GM21528 (cell line): ENCODE results near the gene ALKBH5.

Experiments
- ATAC-seq: cut with Tn5 transposase; IDR thresholded peaks from one replicate; pipeline ENCODE4 v1.9.1; 2021; ENCODE audit warnings: mild to moderate bottlenecking, moderate library complexity; ENCODE audit not compliant: unreplicated experiment, low FRiP score

ALKBH5 gene

GRCh38 chr17:18183334-18184142 lies at the start of gene ALKBH5:
TSS of gene ALKBH5 (plus strand) at chr17:18183828. CDS start at chr17:18184244, 416 bp downstream.
- ATAC-seq: peak; percentile 84

- ATAC-seq: no peak
These were observed 47.3 kb upstream of the ALKBH5 start for GRCh38 chr17:18136357-18136756.

GRCh38 chr17:18138065-18138749 lies 45.4 kb upstream of the ALKBH5 start:
- no peak for ATAC-seq

DNA sequence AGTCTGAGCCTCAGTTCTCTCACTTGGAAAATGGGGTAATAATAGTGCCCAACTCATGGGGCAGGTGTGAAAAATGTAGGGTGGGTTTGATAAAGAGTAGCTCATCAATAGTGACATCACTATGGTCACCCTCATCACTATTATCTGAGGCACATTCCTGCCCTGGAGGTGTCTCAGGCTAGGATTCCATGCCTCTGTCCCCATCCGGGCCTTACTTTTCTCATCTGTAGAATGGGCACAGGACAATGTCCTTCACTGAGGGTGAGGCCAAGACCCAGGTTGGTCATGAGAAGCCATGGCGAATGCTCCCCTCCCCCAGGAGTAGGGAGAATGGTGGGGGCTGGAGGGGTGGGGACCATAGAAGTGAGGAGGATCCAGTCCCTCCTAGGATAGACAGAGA lies 44.5 kb upstream of the ALKBH5 start:
- no peak for ATAC-seq

GRCh38 chr17:18139498-18139897 lies 44.1 kb upstream of the ALKBH5 start:
- ATAC-seq: no peak

GRCh38 chr17:18139949-18140348 lies 43.7 kb upstream of the ALKBH5 start:
- no peak for ATAC-seq

GRCh38 chr17:18140648-18141047 lies 43.0 kb upstream of the ALKBH5 start:
- ATAC-seq: no peak

GRCh38 chr17:18141210-18141803 lies 42.3 kb upstream of the ALKBH5 start:
- ATAC-seq: no peak

DNA sequence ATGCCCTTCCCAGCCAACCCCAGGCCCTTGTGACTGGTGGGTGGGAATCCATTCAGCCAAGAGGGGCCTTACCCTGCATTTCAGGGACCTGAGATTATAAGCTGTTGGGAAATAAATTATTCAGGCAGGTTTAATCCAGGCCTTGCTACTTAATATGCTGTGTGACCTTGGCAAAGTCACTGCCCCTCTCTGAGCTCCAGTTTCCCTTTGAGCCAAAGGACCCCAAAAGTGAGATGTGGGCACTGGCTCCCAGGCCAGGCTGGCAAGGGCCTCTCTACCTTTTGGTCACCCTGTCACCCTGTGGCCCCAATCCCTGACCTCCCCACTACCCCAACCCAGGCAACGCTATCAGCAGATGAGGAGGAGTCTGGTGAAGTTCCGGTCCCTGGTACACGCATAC lies 41.2 kb upstream of the ALKBH5 start:
- no peak for ATAC-seq

GRCh38 chr17:18143044-18143936 lies 40.3 kb upstream of the ALKBH5 start:
- ATAC-seq: no peak

DNA sequence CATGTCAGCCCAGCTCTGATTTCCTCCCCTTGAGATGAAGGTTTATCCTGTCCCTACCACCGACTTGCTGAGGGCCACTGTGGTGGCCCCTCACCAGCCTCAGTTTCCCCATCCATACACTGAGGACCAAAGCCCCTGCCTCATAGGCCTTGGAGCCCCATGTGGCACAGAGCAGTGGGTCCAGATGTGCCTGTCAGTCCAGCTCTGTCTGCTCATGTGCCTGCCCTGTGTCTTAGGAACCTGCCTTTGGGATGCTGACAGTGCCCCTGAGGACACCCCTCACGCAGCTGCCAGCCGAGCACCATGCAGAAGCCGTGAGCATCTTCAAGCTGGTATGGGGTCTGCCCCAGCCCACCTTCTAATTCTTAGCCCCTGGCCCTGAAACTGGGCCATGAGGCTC lies 39.4 kb upstream of the ALKBH5 start:
- ATAC-seq: no peak

DNA sequence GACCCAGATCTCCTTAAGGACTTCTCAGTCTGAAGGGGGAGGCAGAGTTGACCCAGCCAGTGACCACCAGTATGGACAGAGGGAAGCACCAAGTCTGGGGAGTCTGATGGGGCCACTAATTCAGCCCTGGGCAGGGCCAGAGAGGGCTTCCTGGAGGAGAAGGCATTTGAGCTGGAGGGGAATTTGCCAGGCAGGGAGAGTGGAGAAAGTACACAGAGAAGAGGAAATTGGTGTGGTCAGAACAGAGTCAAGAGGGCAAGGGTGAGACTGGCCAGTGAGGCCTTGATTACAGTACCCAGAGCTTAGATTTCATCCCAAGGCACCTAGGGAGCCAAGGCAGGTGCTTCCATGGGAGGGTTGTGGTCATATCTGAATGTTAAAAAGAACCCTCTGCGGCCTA lies 38.8 kb upstream of the ALKBH5 start:
- no peak for ATAC-seq

GRCh38 chr17:18145811-18146210 lies 37.8 kb upstream of the ALKBH5 start:
- ATAC-seq: no peak

DNA sequence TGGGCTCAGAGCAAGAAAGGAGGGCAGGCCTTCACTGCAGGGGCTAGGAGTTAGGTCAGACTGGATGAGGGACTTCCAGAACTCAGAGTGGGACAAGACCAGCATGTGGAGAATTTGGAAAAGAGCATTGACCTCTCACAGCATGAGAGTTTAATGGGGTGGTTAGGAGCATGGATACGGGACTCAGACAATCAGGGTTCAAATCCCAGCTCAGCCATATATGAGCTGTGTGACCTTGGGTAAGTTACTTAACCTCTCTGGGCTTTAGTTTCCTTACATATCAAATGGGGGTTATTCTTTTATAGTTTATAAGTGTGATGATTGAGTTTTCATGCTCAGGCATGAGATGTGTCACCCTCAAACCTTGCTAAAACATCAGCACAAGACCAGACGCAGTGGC lies 37.4 kb upstream of the ALKBH5 start:
- ATAC-seq: no peak

GRCh38 chr17:18146980-18147379 lies 36.6 kb upstream of the ALKBH5 start:
- no peak for ATAC-seq

DNA sequence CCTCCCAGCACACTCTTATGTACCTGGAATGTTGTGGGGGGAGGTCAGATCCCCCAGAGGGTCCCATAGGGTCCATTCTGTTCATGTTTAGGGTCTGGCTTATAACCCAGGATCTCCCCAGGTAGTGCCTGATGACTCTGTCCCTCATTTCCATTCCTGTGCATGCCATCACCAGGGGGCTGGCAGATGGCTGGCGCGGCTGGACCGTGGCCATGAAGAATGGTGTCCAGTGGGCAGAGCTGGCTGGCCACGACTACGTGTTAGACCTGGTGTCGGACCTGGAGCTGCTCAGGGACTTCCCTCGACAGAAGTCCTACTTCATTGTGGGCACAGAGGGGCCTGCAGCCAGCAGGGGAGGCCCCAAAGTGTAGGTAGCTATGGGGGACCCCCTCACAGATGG lies 35.0 kb upstream of the ALKBH5 start:
- ATAC-seq: no peak

DNA sequence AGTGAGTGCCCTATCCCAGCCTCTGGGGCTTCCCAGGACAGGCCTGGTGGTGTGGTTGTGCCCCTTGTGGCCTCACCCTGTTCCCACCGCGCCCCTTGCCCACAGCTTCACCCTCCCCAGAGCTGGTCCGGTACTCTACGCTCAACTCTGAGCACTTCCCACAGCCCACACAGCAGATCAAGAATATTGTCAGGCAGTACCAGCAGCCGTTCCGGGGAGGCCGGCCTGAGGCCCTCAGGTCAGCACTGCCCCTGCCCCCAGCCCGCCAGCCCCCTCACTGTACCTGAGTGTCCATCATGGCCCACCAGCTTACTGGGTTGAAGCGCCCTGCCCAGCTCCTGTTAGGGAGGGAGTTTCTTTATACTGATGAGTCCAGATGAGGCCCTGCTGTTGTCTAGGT lies 32.3 kb upstream of the ALKBH5 start:
- ATAC-seq: no peak

DNA sequence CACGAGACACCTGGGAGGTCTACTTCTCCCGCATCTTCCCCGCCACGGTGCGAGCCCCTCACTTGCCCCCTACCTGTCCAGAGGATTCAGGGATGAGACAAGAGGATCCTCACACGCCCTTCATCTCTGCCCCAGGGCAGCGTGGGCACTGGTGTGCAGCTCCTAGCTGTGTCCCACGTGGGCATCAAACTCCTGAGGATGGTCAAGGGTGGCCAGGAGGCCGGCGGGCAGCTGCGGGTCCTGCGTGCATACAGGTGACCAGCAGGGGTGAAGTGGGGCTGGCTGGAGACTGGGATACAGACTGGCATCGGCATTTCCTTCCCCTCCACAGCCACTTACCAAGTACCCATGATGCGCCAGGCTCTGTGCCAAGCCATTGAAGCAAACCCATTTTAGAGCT lies 28.4 kb upstream of the ALKBH5 start:
- no peak for ATAC-seq

DNA sequence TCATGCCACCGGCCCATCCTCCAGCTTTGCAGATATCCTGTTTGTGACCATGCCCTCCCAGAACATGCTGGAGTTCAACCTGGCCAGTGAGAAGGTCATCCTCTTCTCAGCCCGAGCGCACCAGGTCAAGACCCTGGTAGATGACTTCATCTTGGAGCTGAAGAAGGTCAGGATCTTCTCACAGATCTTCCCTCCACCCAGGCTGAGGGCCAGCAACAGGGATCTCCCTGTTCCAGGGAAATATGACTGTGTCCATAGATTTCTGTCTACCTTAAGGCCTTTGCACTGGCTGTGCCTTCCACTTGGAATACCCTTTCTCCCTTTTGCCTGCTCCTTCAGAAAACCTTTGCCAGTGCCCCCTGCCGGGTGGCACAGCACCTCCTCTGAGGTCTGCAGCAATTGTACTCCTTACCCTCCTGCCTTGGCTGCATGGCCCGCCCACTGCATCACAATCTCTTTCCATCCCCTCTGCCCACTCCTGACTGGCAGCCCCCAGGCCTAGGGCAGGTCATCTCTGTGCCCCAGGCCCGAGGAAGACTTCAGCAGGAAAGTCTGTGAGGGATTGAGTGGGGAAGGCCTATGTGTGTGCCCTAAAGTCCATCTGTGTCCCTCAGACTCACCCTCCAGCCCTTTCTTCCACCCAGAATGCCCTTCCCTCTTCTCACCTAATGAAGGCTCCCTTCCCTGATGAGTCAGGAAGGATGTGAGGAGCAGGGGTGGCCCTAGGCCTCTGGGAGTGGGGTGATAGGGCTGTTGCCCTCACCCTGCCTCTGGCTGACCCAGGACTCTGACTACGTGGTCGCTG lies 27.3 kb upstream of the ALKBH5 start:
- ATAC-seq: no peak

DNA sequence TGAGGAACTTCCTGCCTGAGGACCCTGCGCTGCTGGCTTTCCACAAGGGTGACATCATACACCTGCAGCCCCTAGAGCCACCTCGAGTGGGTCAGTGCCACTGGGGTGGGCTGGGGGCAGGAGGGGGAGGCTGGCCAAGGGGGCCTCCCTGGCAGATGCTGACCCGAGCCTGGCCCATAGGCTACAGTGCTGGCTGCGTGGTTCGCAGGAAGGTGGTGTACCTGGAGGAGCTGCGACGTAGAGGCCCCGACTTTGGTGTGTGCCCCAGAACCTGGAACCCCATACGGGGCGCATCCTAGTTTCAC lies 26.7 kb upstream of the ALKBH5 start:
- no peak for ATAC-seq
